ENCODE measurements around the gene CUL4A.
"Not testable (repeated sequence)": the region's sequence is repeated elsewhere in the genome, so short reads cannot be mapped to it uniquely, and the experiment has no call there.

Gene CUL4A

GRCh38 chr13:113296823-113297369, 87.5 kb downstream of the CUL4A start, which contains the start of gene LAMP1:
Gene LAMP1, plus strand, starts transcription at chr13:113297239. Its CDS starts 196 bp downstream, at chr13:113297435.
- peak; percentile 74 for DNase-seq

DNA sequence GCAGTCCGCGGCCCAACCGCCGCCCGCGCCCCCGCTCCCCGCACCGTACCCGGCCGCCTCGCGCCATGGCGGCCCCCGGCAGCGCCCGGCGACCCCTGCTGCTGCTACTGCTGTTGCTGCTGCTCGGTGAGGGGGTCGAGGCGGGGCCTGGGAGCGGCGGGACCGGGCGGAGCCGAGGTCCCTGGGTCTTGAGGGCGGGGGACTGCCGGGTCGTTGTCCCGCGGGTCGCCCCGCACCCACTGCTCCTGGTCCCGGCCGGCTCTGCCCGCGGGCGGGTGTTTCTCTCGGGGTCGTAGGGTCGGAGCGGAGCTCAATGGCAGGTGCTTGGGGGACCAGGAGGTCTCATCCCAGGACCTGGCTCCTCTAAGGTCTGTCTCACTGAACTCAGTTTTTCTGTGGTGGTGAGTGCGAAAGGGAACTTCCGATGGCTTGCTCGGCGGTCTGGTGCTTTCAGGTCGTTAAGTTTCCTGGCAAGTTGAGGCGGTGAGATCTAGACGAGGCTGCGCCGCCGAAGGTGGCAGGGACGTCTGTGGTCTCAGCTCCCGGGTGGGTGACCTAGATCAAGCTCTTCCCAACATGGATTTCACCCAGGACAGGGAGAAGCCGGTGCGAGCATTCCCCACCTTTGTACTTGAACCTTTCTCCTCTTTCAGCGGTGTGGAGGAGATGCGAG, 88.1 kb downstream of the CUL4A start:
- no peak for DNase-seq

DNA sequence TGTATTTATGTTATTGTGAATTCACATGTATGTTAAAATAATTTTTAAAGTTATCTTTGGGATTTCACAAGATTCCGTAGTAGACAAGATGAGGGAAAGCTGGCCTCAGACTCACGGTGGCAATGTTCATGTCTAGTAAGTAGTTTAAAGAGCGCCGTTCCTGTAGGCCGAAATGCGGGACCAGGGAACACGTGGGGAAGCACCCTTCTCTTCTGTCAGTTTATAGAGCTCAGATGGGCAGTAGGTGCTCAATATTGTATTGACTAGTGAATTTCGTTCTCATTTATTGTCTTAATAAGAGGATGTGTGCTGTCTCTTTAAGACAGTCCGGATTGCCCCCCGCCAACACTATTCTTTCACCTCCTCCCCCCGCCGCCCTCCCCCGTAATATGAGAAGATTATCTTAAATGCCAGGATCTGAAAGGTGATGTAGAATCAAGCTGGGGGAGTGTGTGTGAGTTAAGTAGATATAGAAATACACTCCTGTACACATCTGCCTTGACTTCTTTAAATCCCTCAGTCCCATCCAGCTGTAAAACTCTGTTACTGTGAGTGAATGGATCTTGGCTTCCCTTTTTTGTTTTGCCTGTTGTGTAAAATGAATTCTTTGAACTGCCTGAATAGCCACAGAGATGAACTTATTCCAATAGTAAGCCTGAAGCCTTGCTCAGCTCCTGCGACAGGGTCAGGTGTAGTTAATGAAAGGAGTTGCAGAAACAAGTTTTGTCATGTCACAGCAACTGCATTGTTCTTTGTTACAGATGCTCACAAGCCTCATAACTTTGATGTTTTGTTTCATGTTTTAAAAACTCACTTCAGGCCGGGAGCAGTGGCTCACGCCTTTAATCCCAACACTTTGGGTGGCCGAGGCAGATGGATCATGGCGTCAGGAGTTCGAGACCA, 88.9 kb downstream of the CUL4A start:
- DNase-seq: no peak

GRCh38 chr13:113299951-113300350, 90.5 kb downstream of the CUL4A start:
- no peak for DNase-seq

DNA sequence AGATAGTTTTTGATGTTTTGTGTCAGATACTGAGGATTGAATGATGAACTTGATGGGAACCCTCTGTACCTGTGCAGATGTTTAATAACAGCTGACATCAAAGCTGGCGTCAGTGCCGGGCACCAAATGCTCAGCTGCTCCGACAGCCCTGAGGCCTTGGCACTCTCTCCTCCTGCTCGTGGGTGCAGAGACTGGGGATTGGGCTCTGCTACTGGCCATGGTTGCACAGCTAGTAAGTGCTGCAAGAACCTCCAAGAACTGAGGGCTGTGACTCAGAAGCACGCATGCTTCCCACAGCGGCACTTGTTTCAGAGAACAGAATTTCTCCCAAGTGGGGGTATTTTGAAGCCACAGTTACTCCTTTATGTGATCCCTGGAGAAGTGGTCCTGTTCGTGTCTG, 93.6 kb downstream of the CUL4A start:
- DNase-seq: no peak

GRCh38 chr13:113304121-113304520, 94.7 kb downstream of the CUL4A start:
- DNase-seq: no peak

DNA sequence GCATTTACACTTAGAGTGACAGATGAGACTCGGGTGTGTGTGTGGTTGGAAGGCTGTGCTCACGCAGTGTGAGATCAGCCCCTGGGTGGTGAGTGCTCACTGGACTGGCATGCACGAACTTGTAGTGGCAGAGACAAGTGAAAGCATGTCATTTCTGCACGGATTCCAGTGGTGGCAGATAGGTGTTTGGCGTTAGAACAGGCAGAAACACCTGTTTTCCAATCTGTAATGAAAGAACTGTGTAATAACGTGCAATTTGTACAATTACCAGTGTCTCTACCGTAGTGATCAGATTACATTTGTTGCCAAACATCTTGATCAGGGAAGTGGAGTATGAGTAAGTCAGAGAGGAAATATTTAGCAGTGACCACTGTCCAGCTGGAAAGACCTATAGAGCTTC, 95.8 kb downstream of the CUL4A start:
- DNase-seq: no peak

GRCh38 chr13:113307491-113307890, 98.1 kb downstream of the CUL4A start:
- no peak for DNase-seq

DNA sequence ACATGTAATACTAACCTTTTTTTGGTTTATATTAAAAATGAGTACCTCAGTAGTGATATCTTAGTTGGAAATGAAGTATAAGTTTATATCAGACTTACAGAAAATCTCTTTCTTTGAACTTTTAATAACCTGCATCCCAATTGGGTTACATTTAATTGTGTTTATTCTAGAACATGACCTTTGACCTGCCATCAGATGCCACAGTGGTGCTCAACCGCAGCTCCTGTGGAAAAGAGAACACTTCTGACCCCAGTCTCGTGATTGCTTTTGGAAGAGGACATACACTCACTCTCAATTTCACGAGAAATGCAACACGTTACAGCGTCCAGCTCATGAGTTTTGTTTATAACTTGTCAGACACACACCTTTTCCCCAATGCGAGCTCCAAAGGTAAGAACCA, 100.1 kb downstream of the CUL4A start:
- DNase-seq: no peak

DNA sequence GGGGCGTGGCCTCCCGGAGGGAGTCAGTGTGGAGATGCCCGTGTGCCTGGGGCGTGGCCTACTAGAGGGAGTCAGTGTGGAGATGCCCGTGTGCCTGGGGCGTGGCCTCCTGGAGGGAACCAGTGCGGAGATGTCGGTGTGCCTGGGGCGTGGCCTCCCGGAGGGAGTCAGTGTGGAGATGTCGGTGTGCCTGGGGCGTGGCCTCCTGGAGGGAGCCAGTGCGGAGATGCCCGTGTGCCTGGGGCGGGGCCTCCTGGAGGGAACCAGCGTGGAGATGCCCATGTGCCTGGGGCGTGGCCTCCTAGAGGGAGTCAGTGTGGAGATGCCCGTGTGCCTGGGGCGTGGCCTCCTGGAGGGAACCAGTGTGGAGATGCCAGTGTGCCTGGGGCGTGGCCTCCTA, 104.7 kb downstream of the CUL4A start:
- DNase-seq: not testable (repeated sequence)

- DNase-seq: not testable (repeated sequence)
These were observed 105.6 kb downstream of the CUL4A start for GRCh38 chr13:113314895-113315470.

DNA sequence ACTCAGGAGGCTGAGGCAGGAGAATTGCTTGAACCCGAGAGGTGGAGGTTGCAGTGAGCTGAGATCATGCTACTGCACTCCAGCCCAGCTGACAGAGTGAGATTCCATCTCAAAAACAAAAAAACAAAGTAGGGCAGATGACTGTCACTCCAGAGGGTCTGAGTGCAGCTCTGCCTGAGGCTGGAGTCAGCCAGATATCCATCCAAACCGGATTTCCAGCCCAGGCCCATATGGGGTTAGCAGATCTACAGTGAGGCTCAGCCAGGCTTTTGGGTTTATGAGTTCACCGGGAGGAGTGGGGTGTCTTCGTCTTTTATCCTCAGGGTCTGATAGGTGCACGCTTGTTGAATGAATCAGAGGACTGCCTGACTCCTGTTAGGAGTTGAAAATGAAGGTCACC, 106.6 kb downstream of the CUL4A start:
- no peak for DNase-seq
